Suprapubic skin (tissue), 4 donors: ENCODE measurements around the gene SLC32A1. TPM values are rescaled to one million over a fixed set of nuclear protein-coding genes. Genes with fewer than 3 reads are reported as not detected.
A peak's percentile ranks its signal among the peaks of the same experiment; 100 is the strongest.

Source experiments
- DNase-seq, 2 donors: peaks; one replicate each; pipeline ENCODE4 v3.0.0-alpha.2; 2019; ENCODE audit warnings: low spot score in 2 of 2
- H3K27ac ChIP-seq: fragments of 200-600 bp; sonication (generic); one replicate; pipeline ENCODE4 v1.5.1; 2019
- H3K27me3 ChIP-seq: fragments of 200-600 bp; sonication (generic); one replicate; pipeline ENCODE4 v1.5.1; 2019
- H3K36me3 ChIP-seq: fragments of 200-600 bp; sonication (generic); one replicate; pipeline ENCODE4 v1.5.1; 2019
- H3K4me1 ChIP-seq: fragments of 200-600 bp; sonication (generic); one replicate; pipeline ENCODE4 v1.5.1; 2019
- H3K4me3 ChIP-seq: fragments of 200-600 bp; sonication (generic); one replicate; pipeline ENCODE4 v1.5.1; 2019; ENCODE audit warnings: mild to moderate bottlenecking
- H3K9me3 ChIP-seq: fragments of 200-600 bp; sonication (generic); one replicate; pipeline ENCODE4 v1.5.1; 2019
- CTCF ChIP-seq, 2 donors: fragments of 200-600 bp in 1 of 2; fragments of 450-650 bp in 1 of 2; sonication (generic) in 1 of 2; IDR thresholded peaks; one replicate each; pipeline ENCODE4 v1.5.1; 2016 to 2019; ENCODE audit warnings: antibody characterized with exemption in 2 of 2, mild to moderate bottlenecking in 1 of 2, moderate library complexity in 1 of 2
- EP300 ChIP-seq: sonication (generic); formaldehyde crosslinking; IDR thresholded peaks from one replicate; pipeline ENCODE4 v1.6.1; 2017; ENCODE audit warnings: antibody characterized with exemption
- POLR2A ChIP-seq, 2 donors: fragments of 450-650 bp; IDR thresholded peaks; one replicate each; pipeline ENCODE4 v1.6.1; 2017; ENCODE audit warnings: antibody characterized with exemption in 2 of 2, mild to moderate bottlenecking in 2 of 2, moderate library complexity in 2 of 2
- POLR2AphosphoS5 ChIP-seq, 3 donors: sonication (generic); formaldehyde crosslinking; IDR thresholded peaks; one replicate each; pipeline ENCODE4 v1.6.1; 2017; ENCODE audit warnings: antibody characterized with exemption in 3 of 3
- WGBS: methylation state at CpG from one replicate; pipeline ENCODE4 v1.1.5; 2018; 5-methylcytosine and 5-hydroxymethylcytosine counted together
- total RNA-seq, 4 donors: library from RNA; depleted of rRNA; stranded (reverse); fragments of >200 nt; gene quantifications; one replicate each; pipeline ENCODE4 v1.1.0, GENCODE V29; 2016

SLC32A1 gene
- total RNA-seq, 4 donors from 2014 or later = not detected

GRCh38 chr20:38732981-38733380, 8.7 kb downstream of the SLC32A1 start:
- Histone ChIP-seq H3K4me3 (no peak overlapping the region), H3K27me3 (peaks cover 99% of the 10 kb centered on the region), H3K36me3 (no peaks in the 10 kb centered on the region), H3K9me3 (no peaks in the 10 kb centered on the region), H3K4me1 (peaks cover 29% of the 10 kb centered on the region), H3K27ac (no peak overlapping the region)
- 74% methylated on average over 4 of the region's 4 CpGs for WGBS
- no peak for DNase-seq
- TF ChIP-seq POLR2A (IDR thresholded peaks at IDR 0.05) (no peak), EP300 (no peak), POLR2AphosphoS5 (IDR thresholded peaks at IDR 0.05) (no peak), CTCF (IDR thresholded peaks at IDR 0.05) (no peak)

- no peak for TF ChIP-seq POLR2AphosphoS5 (IDR thresholded peaks at IDR 0.05)
- TF ChIP-seq POLR2A (IDR thresholded peaks at IDR 0.05) = no peak
- no peak for TF ChIP-seq EP300
- no peak for TF ChIP-seq CTCF (IDR thresholded peaks at IDR 0.05)
- H3K27me3 ChIP-seq = peaks cover 95% of the 10 kb centered on the region
- no peak for DNase-seq
These were observed 10.9 kb downstream of the SLC32A1 start for GRCh38 chr20:38735172-38735571.

GRCh38 chr20:38737887-38738286, 13.6 kb downstream of the SLC32A1 start:
- H3K27me3 ChIP-seq = peaks cover 92% of the 10 kb centered on the region
- no peaks in the 10 kb centered on the region for H3K9me3 ChIP-seq

More at GRCh38 chr20:38735172-38735571, 10.9 kb downstream of the SLC32A1 start:
- no peaks in the 10 kb centered on the region for H3K9me3 ChIP-seq
- WGBS = 58% methylated on average over 6 of the region's 6 CpGs
- peaks cover 14% of the 10 kb centered on the region for H3K4me1 ChIP-seq
- no peak overlapping the region for H3K4me3 ChIP-seq
- no peaks in the 10 kb centered on the region for H3K36me3 ChIP-seq
- no peak overlapping the region for H3K27ac ChIP-seq

GRCh38 chr20:38745757-38746156, 21.5 kb downstream of the SLC32A1 start:
- DNase-seq = no peak
- H3K27me3 ChIP-seq = peaks cover 21% of the 10 kb centered on the region
- no peak for TF ChIP-seq POLR2A (IDR thresholded peaks at IDR 0.05)
- TF ChIP-seq EP300 = no peak
- TF ChIP-seq POLR2AphosphoS5 (IDR thresholded peaks at IDR 0.05) = no peak
- no peak for TF ChIP-seq CTCF (IDR thresholded peaks at IDR 0.05)
- no peak overlapping the region for H3K4me3 ChIP-seq
- H3K9me3 ChIP-seq = no peaks in the 10 kb centered on the region
- no peak overlapping the region for H3K27ac ChIP-seq
- peaks cover 20% of the 10 kb centered on the region for H3K4me1 ChIP-seq
- WGBS = 95% methylated on average over 2 of the region's 2 CpGs
- H3K36me3 ChIP-seq = no peaks in the 10 kb centered on the region

More at GRCh38 chr20:38737887-38738286, 13.6 kb downstream of the SLC32A1 start:
- Histone ChIP-seq H3K27ac (no peak overlapping the region), H3K4me3 (no peak overlapping the region), H3K4me1 (no peaks in the 10 kb centered on the region), H3K36me3 (no peaks in the 10 kb centered on the region)
- 87% methylated on average over 1 of the region's 1 CpG for WGBS
- DNase-seq = no peak
- TF ChIP-seq EP300 = no peak
- no peak for TF ChIP-seq CTCF (IDR thresholded peaks at IDR 0.05)
- no peak for TF ChIP-seq POLR2A (IDR thresholded peaks at IDR 0.05)
- TF ChIP-seq POLR2AphosphoS5 (IDR thresholded peaks at IDR 0.05) = no peak

- TF ChIP-seq EP300 (no peak), POLR2AphosphoS5 (IDR thresholded peaks at IDR 0.05) (no peak), POLR2A (IDR thresholded peaks at IDR 0.05) (no peak), CTCF (IDR thresholded peaks at IDR 0.05) (no peak)
- Histone ChIP-seq H3K9me3 (no peaks in the 10 kb centered on the region), H3K27ac (peak overlapping the region; percentile 89), H3K4me3 (peak overlapping the region; percentile 82), H3K36me3 (no peaks in the 10 kb centered on the region), H3K27me3 (peaks cover 2% of the 10 kb centered on the region), H3K4me1 (peaks cover 20% of the 10 kb centered on the region)
- no peak for DNase-seq
- WGBS = 20% methylated on average over 33 of the region's 39 CpGs
These were observed 23.3 kb downstream of the SLC32A1 start for GRCh38 chr20:38747495-38748096.
